Skeletal muscle satellite cell (primary cell): ENCODE data around the gene PUM1.

ENCODE experiments used
- H3K27me3 ChIP-seq: 2 replicates; pipeline ENCODE4 v1.7.0; 2013; ENCODE audit warnings: low read length; ENCODE audit not compliant: control insufficient read depth, insufficient read depth
- H3K36me3 ChIP-seq: 2 replicates; pipeline ENCODE4 v1.7.0; 2013; ENCODE audit warnings: mild to moderate bottlenecking, control low read depth, low read length; ENCODE audit not compliant: insufficient read depth
- H3K4me1 ChIP-seq: 2 replicates; pipeline ENCODE4 v1.7.0; 2013; ENCODE audit warnings: low read length; ENCODE audit not compliant: control insufficient read depth, insufficient read depth
- H3K4me2 ChIP-seq: 2 replicates; pipeline ENCODE4 v1.7.0; 2013; ENCODE audit warnings: mild to moderate bottlenecking, low read length
- H3K4me3 ChIP-seq: 2 replicates; pipeline ENCODE4 v1.7.0; 2013; ENCODE audit warnings: low read length
- H3K9ac ChIP-seq: 2 replicates; pipeline ENCODE4 v1.7.0; 2013; ENCODE audit warnings: mild to moderate bottlenecking, low read depth, low read length, moderate library complexity
- H3K9me3 ChIP-seq: replicated peaks from 2 replicates; pipeline ENCODE4 v1.7.0; 2013; ENCODE audit warnings: mild to moderate bottlenecking, control low read depth, low read length

PUM1 gene

GRCh38 chr1:30930631-30931173 lies 134.8 kb downstream of the PUM1 start:
- Histone ChIP-seq H3K9me3 (no peaks in the 10 kb centered on the region), H3K4me2 (no peak overlapping the region), H3K9ac (no peak overlapping the region), H3K4me3 (no peak overlapping the region), H3K4me1 (peaks cover 6% of the 10 kb centered on the region), H3K36me3 (peaks cover 37% of the 10 kb centered on the region), H3K27me3 (no peaks in the 10 kb centered on the region)

GRCh38 chr1:30929944-30930525 lies 135.5 kb downstream of the PUM1 start:
- Histone ChIP-seq H3K9me3 (no peaks in the 10 kb centered on the region), H3K27me3 (no peaks in the 10 kb centered on the region), H3K4me1 (peaks cover 6% of the 10 kb centered on the region), H3K9ac (no peak overlapping the region), H3K36me3 (peaks cover 33% of the 10 kb centered on the region), H3K4me3 (no peak overlapping the region), H3K4me2 (no peak overlapping the region)

GRCh38 chr1:30929135-30929889 lies 136.2 kb downstream of the PUM1 start:
- Histone ChIP-seq H3K4me1 (peaks cover 6% of the 10 kb centered on the region), H3K36me3 (peaks cover 26% of the 10 kb centered on the region), H3K27me3 (no peaks in the 10 kb centered on the region), H3K4me3 (no peak overlapping the region), H3K9me3 (no peaks in the 10 kb centered on the region), H3K4me2 (no peak overlapping the region), H3K9ac (no peak overlapping the region)

- H3K4me2 ChIP-seq: no peak overlapping the region
- H3K4me1 ChIP-seq: peaks cover 2% of the 10 kb centered on the region
- peaks cover 20% of the 10 kb centered on the region for H3K36me3 ChIP-seq
- H3K27me3 ChIP-seq: no peaks in the 10 kb centered on the region
- no peak overlapping the region for H3K4me3 ChIP-seq
- H3K9me3 ChIP-seq: no peaks in the 10 kb centered on the region
- H3K9ac ChIP-seq: no peak overlapping the region
Observed at GRCh38 chr1:30928789-30929134, 136.8 kb downstream of the PUM1 start.

- H3K9ac ChIP-seq: no peak overlapping the region
- no peak overlapping the region for H3K4me2 ChIP-seq
- H3K27me3 ChIP-seq: no peaks in the 10 kb centered on the region
- peaks cover 15% of the 10 kb centered on the region for H3K36me3 ChIP-seq
- H3K9me3 ChIP-seq: no peaks in the 10 kb centered on the region
- no peaks in the 10 kb centered on the region for H3K4me1 ChIP-seq
- no peak overlapping the region for H3K4me3 ChIP-seq
Observed at GRCh38 chr1:30928171-30928570, 137.3 kb downstream of the PUM1 start.

GRCh38 chr1:30927448-30927847 lies 138.1 kb downstream of the PUM1 start:
- H3K36me3 ChIP-seq: peaks cover 9% of the 10 kb centered on the region
- no peak overlapping the region for H3K4me2 ChIP-seq
- H3K27me3 ChIP-seq: no peaks in the 10 kb centered on the region

GRCh38 chr1:30923597-30923996 lies 141.9 kb downstream of the PUM1 start:
- Histone ChIP-seq H3K4me2 (no peak overlapping the region), H3K36me3 (no peaks in the 10 kb centered on the region), H3K27me3 (no peaks in the 10 kb centered on the region), H3K9me3 (no peaks in the 10 kb centered on the region), H3K4me1 (peaks cover 12% of the 10 kb centered on the region), H3K9ac (no peak overlapping the region), H3K4me3 (no peak overlapping the region)

More at GRCh38 chr1:30927448-30927847, 138.1 kb downstream of the PUM1 start:
- Histone ChIP-seq H3K9ac (no peak overlapping the region), H3K4me1 (no peaks in the 10 kb centered on the region), H3K4me3 (no peak overlapping the region), H3K9me3 (no peaks in the 10 kb centered on the region)

- Histone ChIP-seq H3K9ac (no peak overlapping the region), H3K4me2 (no peak overlapping the region), H3K27me3 (no peaks in the 10 kb centered on the region), H3K4me1 (peaks cover 12% of the 10 kb centered on the region), H3K4me3 (no peak overlapping the region), H3K36me3 (no peaks in the 10 kb centered on the region), H3K9me3 (no peaks in the 10 kb centered on the region)
Observed at GRCh38 chr1:30920827-30921226, 144.7 kb downstream of the PUM1 start.

GRCh38 chr1:30919025-30919881 lies 146.3 kb downstream of the PUM1 start:
- Histone ChIP-seq H3K36me3 (no peaks in the 10 kb centered on the region), H3K4me1 (peaks cover 12% of the 10 kb centered on the region), H3K4me3 (no peak overlapping the region), H3K27me3 (no peaks in the 10 kb centered on the region), H3K4me2 (peak overlapping the region; percentile 53), H3K9me3 (no peaks in the 10 kb centered on the region), H3K9ac (peak overlapping the region; percentile 0)

- H3K4me2 ChIP-seq: no peak overlapping the region
- H3K9me3 ChIP-seq: no peaks in the 10 kb centered on the region
- no peaks in the 10 kb centered on the region for H3K36me3 ChIP-seq
- H3K4me1 ChIP-seq: peaks cover 12% of the 10 kb centered on the region
- H3K9ac ChIP-seq: no peak overlapping the region
- H3K27me3 ChIP-seq: no peaks in the 10 kb centered on the region
- no peak overlapping the region for H3K4me3 ChIP-seq
Observed at GRCh38 chr1:30916296-30916695, 149.2 kb downstream of the PUM1 start.

- Histone ChIP-seq H3K27me3 (no peaks in the 10 kb centered on the region), H3K4me2 (no peak overlapping the region), H3K9me3 (no peaks in the 10 kb centered on the region), H3K9ac (no peak overlapping the region), H3K4me1 (peaks cover 18% of the 10 kb centered on the region), H3K36me3 (no peaks in the 10 kb centered on the region), H3K4me3 (no peak overlapping the region)
Observed at GRCh38 chr1:30915491-30916230, 149.9 kb downstream of the PUM1 start.
